PC-9 (cell line): ENCODE results near the gene VPS36.

Source experiments
- CTCF ChIP-seq: fragments of 200-600 bp; sonication (generic); conservative IDR thresholded peaks from 2 replicates; pipeline ENCODE4 v1.6.1; 2017; ENCODE audit warnings: mixed run types, antibody characterized with exemption, mild to moderate bottlenecking, moderate library complexity
- EZH2 ChIP-seq: fragments of 200-600 bp; sonication (generic); IDR thresholded peaks from 2 replicates; pipeline ENCODE4 v1.8.0; 2017; ENCODE audit warnings: antibody characterized with exemption, low read depth

DNA sequence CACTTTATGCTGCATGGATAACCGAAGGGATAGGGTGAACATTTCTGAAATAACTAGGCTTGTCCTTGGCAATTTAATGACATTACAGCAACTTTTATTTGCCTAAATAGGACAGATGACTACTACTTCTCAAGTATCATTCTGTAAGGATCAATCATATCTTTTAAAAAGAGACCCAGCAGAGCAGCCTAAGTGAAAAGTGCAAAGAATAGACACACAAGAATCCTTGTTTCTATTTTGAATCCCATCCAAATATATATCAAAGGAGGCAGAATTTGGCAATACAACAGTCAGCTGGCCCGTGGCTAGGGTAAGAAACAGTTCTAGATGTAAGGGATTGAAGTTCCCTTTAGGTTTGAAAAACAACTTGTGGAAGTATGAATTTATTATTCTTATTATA lies 51.4 kb downstream of the VPS36 start:
- no peak for TF ChIP-seq EZH2
- no peak for TF ChIP-seq CTCF
